H1 (cell line): Measurements from ENCODE around the gene B3GLCT. TPM values are rescaled to one million over a fixed set of nuclear protein-coding genes. Genes with fewer than 3 reads are reported as not detected.

Source experiments
- CTCF ChIA-PET: fragments of 300-600 bp; sonication (Branson Sonifier 250); formaldehyde crosslinking; loops from one replicate; lab custom pipeline; 2021; ENCODE audit not compliant: partially characterized antibody; lab: Charles Lee
- POLR2A ChIA-PET: fragments of 300-600 bp; sonication (Branson Sonifier 250); formaldehyde crosslinking; loops from one replicate; lab custom pipeline; 2021; ENCODE audit warnings: inconsistent platforms; ENCODE audit not compliant: partially characterized antibody; lab: Charles Lee
- DNase-seq, 2 experiments: peaks; one replicate each; pipeline versions ENCODE4 v3.0.0 to v3.0.0-alpha.2; 2010 to 2022; ENCODE audit warnings: low spot score in 2 of 2, low read depth in 1 of 2, mixed read lengths in 1 of 2
- FAIRE-seq: peaks from 2 replicates; lab custom pipeline; 2011; peaks lifted over from hg19 to GRCh38; lab: Jason Lieb, UNC
- H2AFZ ChIP-seq: 2 replicates; pipeline ENCODE4 v1.8.1; 2012; ENCODE audit warnings: low read length, inconsistent platforms
- H2AK5ac ChIP-seq: 2 replicates; pipeline ENCODE4 v1.6.1; 2013; ENCODE audit warnings: low read depth, low read length
- H2BK120ac ChIP-seq: replicated peaks from 2 replicates; pipeline ENCODE3; 2013; ENCODE audit warnings: low read depth, low read length, inconsistent platforms
- H2BK12ac ChIP-seq: 2 replicates; pipeline ENCODE4 v1.6.1; 2013; ENCODE audit warnings: low read depth, low read length
- H2BK15ac ChIP-seq: 2 replicates; pipeline ENCODE4 v1.6.1; 2013; ENCODE audit warnings: low read length
- H2BK20ac ChIP-seq: 2 replicates; pipeline ENCODE4 v1.6.1; 2013; ENCODE audit warnings: low read length
- H2BK5ac ChIP-seq: 2 replicates; pipeline ENCODE4 v1.6.1; 2013; ENCODE audit warnings: low read depth, low read length
- H3K14ac ChIP-seq: 2 replicates; pipeline ENCODE4 v1.6.1; 2013; ENCODE audit warnings: inconsistent platforms; ENCODE audit not compliant: insufficient read length
- H3K18ac ChIP-seq: 2 replicates; pipeline ENCODE4 v1.6.1; 2013; ENCODE audit warnings: low read length; ENCODE audit errors: extremely low read depth
- H3K23ac ChIP-seq: 2 replicates; pipeline ENCODE4 v1.6.1; 2013; ENCODE audit warnings: inconsistent platforms; ENCODE audit not compliant: insufficient read length
- H3K23me2 ChIP-seq: 2 replicates; pipeline ENCODE4 v1.6.1; 2013; ENCODE audit warnings: low read depth, low read length
- H3K27ac ChIP-seq: 2 replicates; pipeline ENCODE4 v1.6.1; 2011; ENCODE audit warnings: low read depth, low read length, inconsistent platforms
- H3K27me3 ChIP-seq, 4 experiments: replicated peaks in 1 of 4; 1 replicate in 1 of 4; 2 replicates in 3 of 4; pipeline versions ENCODE4 v1.6.1 to v1.8.1; 2011 to 2013; ENCODE audit warnings: low read length in 3 of 4, mild to moderate bottlenecking in 3 of 4, inconsistent platforms in 2 of 4, mixed read lengths in 2 of 4, moderate library complexity in 1 of 4; ENCODE audit not compliant: control insufficient read depth in 3 of 4, insufficient read depth in 3 of 4; ENCODE audit errors: extremely low read depth in 1 of 4
- H3K36me3 ChIP-seq, 4 experiments: 2 replicates each; pipeline versions ENCODE4 v1.6.1 to v1.8.1; 2011 to 2013; ENCODE audit warnings: mild to moderate bottlenecking in 4 of 4, low read length in 3 of 4, moderate library complexity in 2 of 4, control low read depth in 1 of 4, inconsistent platforms in 1 of 4; ENCODE audit not compliant: insufficient read depth in 4 of 4, control insufficient read depth in 2 of 4
- H3K4ac ChIP-seq: replicated peaks from 2 replicates; pipeline ENCODE3; 2013; ENCODE audit warnings: low read length, low read depth, mixed read lengths, inconsistent platforms; ENCODE audit not compliant: insufficient read length
- H3K4me1 ChIP-seq, 4 experiments: replicated peaks in 1 of 4; 1 replicate in 1 of 4; 2 replicates in 3 of 4; pipeline versions ENCODE4 v1.6.1 to v1.8.1; 2011 to 2013; ENCODE audit warnings: low read length in 3 of 4, inconsistent platforms in 2 of 4, mixed read lengths in 1 of 4; ENCODE audit not compliant: insufficient read depth in 4 of 4, control insufficient read depth in 3 of 4
- H3K4me2 ChIP-seq, 2 experiments: 2 replicates each; pipeline versions ENCODE4 v1.6.1 to v1.8.1; 2011 to 2013; ENCODE audit warnings: low read depth in 2 of 2, low read length in 2 of 2, control low read depth in 1 of 2, inconsistent platforms in 1 of 2, mild to moderate bottlenecking in 1 of 2; ENCODE audit not compliant: insufficient read depth in 1 of 2
- H3K4me3 ChIP-seq, 4 experiments: fragments of 200-600, 300-600 bp in 1 of 4; sonication (generic), shearing (Covaris generic), sonication (Bioruptor Twin) in 1 of 4; 2 replicates each; pipeline versions ENCODE4 v1.5.1 to v1.8.1; 2011 to 2016; ENCODE audit warnings: low read length in 4 of 4, low read depth in 3 of 4, control low read depth in 2 of 4, inconsistent platforms in 2 of 4, mild to moderate bottlenecking in 2 of 4, mixed read lengths in 1 of 4, moderate library complexity in 1 of 4; ENCODE audit not compliant: insufficient read depth in 2 of 4; ENCODE audit errors: extremely low read depth in 1 of 4
- H3K56ac ChIP-seq: replicated peaks from 2 replicates; pipeline ENCODE3; 2013; ENCODE audit warnings: low read depth, mild to moderate bottlenecking, mixed read lengths, low read length, inconsistent platforms; ENCODE audit not compliant: insufficient read length
- H3K79me1 ChIP-seq: 2 replicates; pipeline ENCODE4 v1.6.1; 2013; ENCODE audit warnings: low read depth, low read length, control low read depth
- H3K79me2 ChIP-seq, 2 experiments: 2 replicates each; pipeline versions ENCODE4 v1.6.1 to v1.8.1; 2012 to 2013; ENCODE audit warnings: low read length in 2 of 2, mild to moderate bottlenecking in 2 of 2, inconsistent platforms in 1 of 2; ENCODE audit not compliant: insufficient read depth in 2 of 2, control insufficient read depth in 1 of 2
- H3K9ac ChIP-seq, 4 experiments: replicated peaks in 1 of 4; 1 replicate in 1 of 4; 2 replicates in 3 of 4; pipeline versions ENCODE4 v1.6.1 to v1.8.1; 2011 to 2013; ENCODE audit warnings: low read depth in 3 of 4, low read length in 3 of 4, control low read depth in 2 of 4, mild to moderate bottlenecking in 2 of 4, moderate library complexity in 2 of 4, inconsistent platforms in 1 of 4; ENCODE audit errors: extremely low read depth in 1 of 4
- H3K9me3 ChIP-seq, 2 experiments: 2 replicates each; pipeline versions ENCODE4 v1.6.1 to v1.8.1; 2012 to 2013; ENCODE audit warnings: mild to moderate bottlenecking in 2 of 2, moderate library complexity in 2 of 2, control low read depth in 1 of 2, inconsistent platforms in 1 of 2, low read depth in 1 of 2, low read length in 1 of 2, mixed read lengths in 1 of 2; ENCODE audit not compliant: insufficient read depth in 2 of 2
- H4K20me1 ChIP-seq, 2 experiments: replicated peaks in 1 of 2; 2 replicates each; pipeline versions ENCODE3 to v1.8.1; 2011 to 2013; ENCODE audit warnings: inconsistent platforms in 2 of 2, low read length in 2 of 2, mild to moderate bottlenecking in 1 of 2; ENCODE audit not compliant: insufficient read depth in 2 of 2, control insufficient read depth in 1 of 2
- H4K5ac ChIP-seq: 2 replicates; pipeline ENCODE4 v1.6.1; 2013; ENCODE audit warnings: low read length, low read depth, mixed read lengths, inconsistent platforms; ENCODE audit not compliant: insufficient read length
- H4K8ac ChIP-seq: 2 replicates; pipeline ENCODE4 v1.8.0; 2013; ENCODE audit warnings: mild to moderate bottlenecking, moderate library complexity, low read length, inconsistent platforms; ENCODE audit not compliant: insufficient read depth; ENCODE audit errors: extremely low read depth
- H4K91ac ChIP-seq: replicated peaks from 2 replicates; pipeline ENCODE3; 2013; ENCODE audit warnings: low read length, mixed read lengths, inconsistent platforms; ENCODE audit not compliant: insufficient read length
- BACH1 ChIP-seq: IDR thresholded peaks from 2 replicates; pipeline ENCODE4 v1.6.1; 2012; ENCODE audit warnings: low read length, improper control_type of control experiment
- BCL11A ChIP-seq, 2 experiments: IDR thresholded peaks; one replicate each; pipeline ENCODE4 v1.6.1; 2011; ENCODE audit warnings: low read depth in 2 of 2, low read length in 2 of 2, mild to moderate bottlenecking in 2 of 2
- BRCA1 ChIP-seq: IDR thresholded peaks from 2 replicates; pipeline ENCODE4 v1.6.1; 2012; ENCODE audit warnings: low read depth, low read length, improper control_type of control experiment
- CHD1 ChIP-seq: IDR thresholded peaks from 2 replicates; pipeline ENCODE4 v1.6.1; 2012; ENCODE audit warnings: low read depth, low read length, improper control_type of control experiment
- CREB1 ChIP-seq: IDR thresholded peaks from 2 replicates; pipeline ENCODE4 v1.6.1; 2012; ENCODE audit warnings: inconsistent platforms
- JUND ChIP-seq: IDR thresholded peaks from 2 replicates; pipeline ENCODE4 v1.6.1; 2011; ENCODE audit warnings: mild to moderate bottlenecking, improper control_type of control experiment, low read length
- POLR2A ChIP-seq, 2 experiments: IDR thresholded peaks; 1 replicate in 1 of 2; 2 replicates in 1 of 2; pipeline ENCODE4 v1.6.1; 2011; ENCODE audit warnings: low read depth in 2 of 2, low read length in 2 of 2, mild to moderate bottlenecking in 2 of 2; ENCODE audit errors: control extremely low read depth in 1 of 2
- POU5F1 ChIP-seq: IDR thresholded peaks from 2 replicates; pipeline ENCODE4 v1.6.1; 2011; ENCODE audit warnings: low read depth, mild to moderate bottlenecking, low read length, moderate library complexity
- RBBP5 ChIP-seq: IDR thresholded peaks from 2 replicates; pipeline ENCODE4 v1.7.1; 2012; ENCODE audit warnings: low read depth, mild to moderate bottlenecking, inconsistent platforms, low read length, moderate library complexity, borderline replicate concordance
- RFX5 ChIP-seq: IDR thresholded peaks from 2 replicates; pipeline ENCODE4 v1.6.1; 2011; ENCODE audit warnings: low read depth, low read length, improper control_type of control experiment, borderline replicate concordance
- RNF2 ChIP-seq: fragments of 200-900, 300-1000 bp; sonication (generic); IDR thresholded peaks from 2 replicates; pipeline ENCODE4 v1.7.1; 2016; ENCODE audit warnings: borderline replicate concordance, low read depth, mild to moderate bottlenecking, antibody characterized with exemption, low read length; ENCODE audit not compliant: poor library complexity, severe bottlenecking; ENCODE audit errors: missing control alignments
- RXRA ChIP-seq: IDR thresholded peaks from 2 replicates; pipeline ENCODE4 v1.6.1; 2011; ENCODE audit warnings: low read depth, mild to moderate bottlenecking, low read length, moderate library complexity; ENCODE audit not compliant: insufficient read depth
- ZNF274 ChIP-seq: IDR thresholded peaks from 2 replicates; pipeline ENCODE4 v1.7.0; 2012; ENCODE audit warnings: low read length, borderline replicate concordance; ENCODE audit errors: extremely low read depth
- WGBS, 2 experiments: shearing (Covaris generic) in 1 of 2; methylation state at CpG; one replicate each; pipeline versions ENCODE4 v1.1.6 to v1.1.7; 2013 to 2015; ENCODE audit warnings: low lambda C conversion rate in 2 of 2, mixed read lengths in 2 of 2, inconsistent platforms in 1 of 2, low coverage in 1 of 2, missing lambda C conversion rate in 1 of 2; ENCODE audit not compliant: insufficient replicate concordance in 2 of 2, insufficient coverage in 1 of 2, insufficient read length in 1 of 2; ENCODE audit errors: extremely low coverage in 1 of 2, missing lambda C conversion rate in 1 of 2; 5-methylcytosine and 5-hydroxymethylcytosine counted together
- polyA plus RNA-seq, 7 experiments: library from polyadenylated mRNA; depleted of rRNA in 3 of 7; stranded (reverse) in 5 of 7; unstranded in 2 of 7; fragments of >200 nt in 5 of 7; fragments of 200-250 nt in 2 of 7; gene quantifications; 1 replicate in 5 of 7; 2 replicates in 1 of 7; 4 replicates in 1 of 7; pipeline versions ENCODE4 v1.2.1 to v1.2.3, GENCODE V29; 2011 to 2013; ENCODE audit warnings: missing spikeins in 2 of 7, mixed read lengths in 2 of 7
- total RNA-seq: library from RNA; stranded (reverse); fragmentation: NEBNext Ultra II Directional; extraction: Animal tissue kit (Norgen Biotek cat#: 25700); gene quantifications from 2 replicates; pipeline ENCODE4 v1.2.1, GENCODE V29; 2021
- TF ChIP-seq, protein P1 (sequence below): IDR thresholded peaks from 2 replicates; pipeline ENCODE4 v1.6.1; 2011; ENCODE audit warnings: low read depth, mild to moderate bottlenecking, low read length; ENCODE audit not compliant: insufficient read depth

B3GLCT gene
- total and polyA plus RNA-seq, 2 of the 8 experiments (the other 6 are each of a cell fraction or from before 2014, with no cell fraction given), result 1.5 to 4.1 TPM

DNA sequence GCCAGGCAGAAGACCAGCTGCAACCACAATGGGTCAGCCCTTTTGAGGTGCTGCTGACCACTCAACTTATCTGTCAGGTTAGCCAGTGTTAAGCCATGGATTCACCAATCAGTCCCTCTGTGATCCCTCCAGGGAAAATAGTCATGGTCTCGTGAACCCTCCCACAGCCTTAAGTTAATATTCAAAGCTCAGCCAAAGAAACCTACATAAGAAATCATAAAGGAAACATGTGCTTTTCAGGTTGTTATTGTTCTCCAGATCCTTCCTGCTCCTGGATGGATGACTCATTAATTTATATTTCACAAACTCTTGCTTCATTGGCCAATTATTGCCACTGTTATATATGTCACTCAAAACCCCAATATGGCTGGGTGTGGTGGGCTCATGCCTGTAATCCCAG, 161.9 kb downstream of the B3GLCT start:
- Histone ChIP-seq H3K14ac (no peak overlapping the region), H2BK20ac (no peak overlapping the region), H3K4me1 (no peaks in the 10 kb centered on the region), H3K56ac (no peak overlapping the region), H3K9ac (no peak overlapping the region), H3K36me3 (no peaks in the 10 kb centered on the region), H4K20me1 (no peaks in the 10 kb centered on the region), H3K4ac (no peak overlapping the region), H3K4me3 (no peak overlapping the region), H2BK120ac (no peak overlapping the region), H3K79me1 (no peaks in the 10 kb centered on the region; the same call in 1 of the 2 replicates), H2BK15ac (no peak overlapping the region), H3K9me3 (peaks cover 13 to 32% of the 10 kb centered on the region in 2 experiments), H4K8ac (no peak overlapping the region), H3K79me2 (no peaks in the 10 kb centered on the region), H2AK5ac (no peak overlapping the region), H3K27me3 (no peaks in the 10 kb centered on the region), H2BK12ac (no peak overlapping the region), H3K23ac (no peak overlapping the region), H2AFZ (no peak overlapping the region), H4K5ac (no peak overlapping the region), H2BK5ac (no peak overlapping the region), H3K18ac (no peak overlapping the region), H4K91ac (no peak overlapping the region), H3K27ac (no peak overlapping the region), H3K4me2 (no peak overlapping the region), H3K23me2 (no peaks in the 10 kb centered on the region)
- FAIRE-seq (no peak), DNase-seq (no peak)
- 82% methylated on average over 1 of the region's 1 CpG; no CpG with 5 or more reads in 1 of the 2 experiments for WGBS, 2 experiments
- ChIA-PET POLR2A (no interaction called here), CTCF (interaction anchor here (1.0 to 1.4 kb wide), 3 partner anchors 10 to 177 kb away, joined by 3 to 4 read pairs (median 3); no protein-coding TSS in a partner anchor)
- TF ChIP-seq RBBP5 (no peak), JUND (no peak), POU5F1 (no peak), RFX5 (no peak), BRCA1 (no peak), BCL11A (IDR thresholded peaks at IDR 0.05; ENCODE audit: low read depth in 2 of 2, low read length in 2 of 2) (no peak), POLR2A (IDR thresholded peaks at IDR 0.05; ENCODE audit: control extremely low read depth in 1 of 2, low read depth in 2 of 2, low read length in 2 of 2) (no peak), ZNF274 (no peak), CREB1 (no peak), RXRA (no peak), CHD1 (no peak), RNF2 (no peak), BACH1 (no peak)
- TF ChIP-seq, protein P1, sequence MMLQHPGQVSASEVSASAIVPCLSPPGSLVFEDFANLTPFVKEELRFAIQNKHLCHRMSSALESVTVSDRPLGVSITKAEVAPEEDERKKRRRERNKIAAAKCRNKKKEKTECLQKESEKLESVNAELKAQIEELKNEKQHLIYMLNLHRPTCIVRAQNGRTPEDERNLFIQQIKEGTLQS, result no peak
